Keratinocyte (primary cell): ENCODE measurements around the gene RNU1-2. TPM values are rescaled to one million over a fixed set of nuclear protein-coding genes. Genes with fewer than 3 reads are reported as not detected.
"Not testable (repeated sequence)": the region's sequence is repeated elsewhere in the genome, so short reads cannot be mapped to it uniquely, and the experiment has no call there.

ENCODE experiments used
- DNase-seq: peaks from one replicate; pipeline ENCODE4 v3.0.0-alpha.2; 2011; ENCODE audit warnings: low read depth, missing footprints, low spot score
- FAIRE-seq: peaks from 2 replicates; lab custom pipeline; 2011; peaks lifted over from hg19 to GRCh38; lab: Jason Lieb, UNC
- H2AFZ ChIP-seq: 2 replicates; pipeline ENCODE4 v1.6.0; 2012; ENCODE audit warnings: low read length, control low read depth, inconsistent platforms; ENCODE audit not compliant: control insufficient read depth
- H3K27ac ChIP-seq: 2 replicates; pipeline ENCODE4 v1.5.1; 2011; ENCODE audit warnings: low read length; ENCODE audit not compliant: control insufficient read depth, insufficient read depth
- H3K27me3 ChIP-seq: 3 replicates; pipeline ENCODE4 v1.6.0; 2011; ENCODE audit warnings: low read length; ENCODE audit not compliant: control insufficient read depth, insufficient read depth; ENCODE audit errors: extremely low read depth
- H3K36me3 ChIP-seq, 2 experiments: 2 replicates in 1 of 2; 3 replicates in 1 of 2; pipeline ENCODE4 v1.5.1; 2011; ENCODE audit warnings: low read length in 2 of 2, mild to moderate bottlenecking in 1 of 2; ENCODE audit not compliant: control insufficient read depth in 2 of 2, insufficient read depth in 2 of 2; ENCODE audit errors: extremely low read depth in 1 of 2
- H3K4me1 ChIP-seq: 3 replicates; pipeline ENCODE4 v1.5.1; 2011; ENCODE audit warnings: low read length; ENCODE audit not compliant: control insufficient read depth, insufficient read depth; ENCODE audit errors: extremely low read depth
- H3K4me2 ChIP-seq: 3 replicates; pipeline ENCODE4 v1.6.0; 2011; ENCODE audit warnings: low read depth, low read length; ENCODE audit not compliant: control insufficient read depth, insufficient read depth; ENCODE audit errors: extremely low read depth
- H3K4me3 ChIP-seq, 3 experiments: fragments of 200-600 bp in 1 of 3; sonication (generic) in 1 of 3; 2 replicates in 2 of 3; 3 replicates in 1 of 3; pipeline ENCODE4 v1.5.1; 2011 to 2016; ENCODE audit warnings: low read length in 3 of 3, mild to moderate bottlenecking in 3 of 3, control low read depth in 2 of 3, inconsistent platforms in 1 of 3, low read depth in 1 of 3, mixed read lengths in 1 of 3, mixed run types in 1 of 3, moderate library complexity in 1 of 3; ENCODE audit not compliant: control insufficient read depth in 2 of 3, insufficient read depth in 2 of 3; ENCODE audit errors: extremely low read depth in 1 of 3
- H3K79me2 ChIP-seq: 2 replicates; pipeline ENCODE4 v1.6.0; 2012; ENCODE audit warnings: low read length; ENCODE audit not compliant: control insufficient read depth, insufficient read depth
- H3K9ac ChIP-seq: 3 replicates; pipeline ENCODE4 v1.6.0; 2011; ENCODE audit warnings: low read length; ENCODE audit not compliant: control insufficient read depth, insufficient read depth; ENCODE audit errors: extremely low read depth
- H3K9me1 ChIP-seq: 3 replicates; pipeline ENCODE4 v1.6.0; 2011; ENCODE audit warnings: low read length; ENCODE audit not compliant: control insufficient read depth, insufficient read depth; ENCODE audit errors: extremely low read depth
- H3K9me3 ChIP-seq: 2 replicates; pipeline ENCODE4 v1.5.1; 2012; ENCODE audit warnings: low read depth, low read length; ENCODE audit not compliant: control insufficient read depth
- H4K20me1 ChIP-seq: 3 replicates; pipeline ENCODE4 v1.6.0; 2011; ENCODE audit warnings: low read length; ENCODE audit not compliant: control insufficient read depth, insufficient read depth; ENCODE audit errors: extremely low read depth
- EZH2 ChIP-seq: IDR thresholded peaks from one replicate; pipeline ENCODE4 v1.6.1; 2012; ENCODE audit warnings: inconsistent platforms, mild to moderate bottlenecking, low read length, moderate library complexity
- dilution Hi-C: fragments of 300-500 bp; cut with MboI; formaldehyde crosslinking; loops from one replicate; pipeline ENCODE4 v1.7.0; 2020; ENCODE audit warnings: low sequenced_read_pairs; ENCODE audit not compliant: extremely low pct_ligation_motif_present
- polyA plus RNA-seq, 5 experiments: library from polyadenylated mRNA; depleted of rRNA in 3 of 5; stranded (reverse) in 3 of 5; stranded (forward) in 1 of 5; unstranded in 1 of 5; fragments of >200 nt; gene quantifications; 1 replicate in 1 of 5; 2 replicates in 3 of 5; 3 replicates in 1 of 5; pipeline versions ENCODE4 v1.2.1 to v1.2.3, GENCODE V29; 2011 to 2012; ENCODE audit warnings: missing spikeins in 2 of 5, low read depth in 1 of 5, low replicate concordance in 1 of 5
- small RNA-seq, 3 experiments: library from RNA; depleted of rRNA; stranded (forward); fragments of <200 nt; gene quantifications; one replicate each; pipeline ENCODE3, GENCODE V24; 2012; ENCODE audit warnings: low read depth in 3 of 3, low replicate concordance in 1 of 3; ENCODE audit not compliant: insufficient read length in 3 of 3
- TF ChIP-seq, protein P1 (sequence below), 3 experiments: IDR thresholded peaks in 1 of 3; conservative IDR thresholded peaks in 1 of 3; optimal IDR thresholded peaks in 1 of 3; 2 replicates in 2 of 3; 3 replicates in 1 of 3; pipeline versions ENCODE3 to v1.5.1; 2011; ENCODE audit warnings: low read length in 3 of 3, mild to moderate bottlenecking in 3 of 3, moderate library complexity in 2 of 3, control low read depth in 1 of 3, inconsistent platforms in 1 of 3; ENCODE audit not compliant: insufficient read depth in 2 of 3; ENCODE audit errors: extremely low read depth in 1 of 3

RNU1-2 gene
- polyA plus RNA-seq, 1 donor (not counting 4 experiments of a cell fraction or from before 2014, with no cell fraction given) = 67.0 TPM

GRCh38 chr1:16944038-16944437 is 48.3 kb downstream of the RNU1-2 start:
- no peak for TF ChIP-seq EZH2
- TF ChIP-seq, protein P1, sequence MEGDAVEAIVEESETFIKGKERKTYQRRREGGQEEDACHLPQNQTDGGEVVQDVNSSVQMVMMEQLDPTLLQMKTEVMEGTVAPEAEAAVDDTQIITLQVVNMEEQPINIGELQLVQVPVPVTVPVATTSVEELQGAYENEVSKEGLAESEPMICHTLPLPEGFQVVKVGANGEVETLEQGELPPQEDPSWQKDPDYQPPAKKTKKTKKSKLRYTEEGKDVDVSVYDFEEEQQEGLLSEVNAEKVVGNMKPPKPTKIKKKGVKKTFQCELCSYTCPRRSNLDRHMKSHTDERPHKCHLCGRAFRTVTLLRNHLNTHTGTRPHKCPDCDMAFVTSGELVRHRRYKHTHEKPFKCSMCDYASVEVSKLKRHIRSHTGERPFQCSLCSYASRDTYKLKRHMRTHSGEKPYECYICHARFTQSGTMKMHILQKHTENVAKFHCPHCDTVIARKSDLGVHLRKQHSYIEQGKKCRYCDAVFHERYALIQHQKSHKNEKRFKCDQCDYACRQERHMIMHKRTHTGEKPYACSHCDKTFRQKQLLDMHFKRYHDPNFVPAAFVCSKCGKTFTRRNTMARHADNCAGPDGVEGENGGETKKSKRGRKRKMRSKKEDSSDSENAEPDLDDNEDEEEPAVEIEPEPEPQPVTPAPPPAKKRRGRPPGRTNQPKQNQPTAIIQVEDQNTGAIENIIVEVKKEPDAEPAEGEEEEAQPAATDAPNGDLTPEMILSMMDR (optimal IDR thresholded peaks at IDR 0.05 in 1 of 3, IDR thresholded peaks at IDR 0.05 in 1 of 3, conservative IDR thresholded peaks at IDR 0.05 in 1 of 3; ENCODE audit: extremely low read depth in 1 of 3, insufficient read depth in 2 of 3, low read length in 3 of 3) = no peak
- no peak for FAIRE-seq
- Histone ChIP-seq H3K79me2 (no peaks in the 10 kb centered on the region), H3K4me3 (no peak overlapping the region), H3K9me1 (peaks cover 3% of the 10 kb centered on the region), H2AFZ (no peak overlapping the region), H3K27ac (no peak overlapping the region), H3K36me3 (peaks cover 0 to 10% of the 10 kb centered on the region in 2 experiments), H3K4me2 (no peak overlapping the region), H3K9ac (no peak overlapping the region), H3K4me1 (peaks cover 14% of the 10 kb centered on the region), H3K9me3 (no peaks in the 10 kb centered on the region), H4K20me1 (peaks cover 7% of the 10 kb centered on the region), H3K27me3 (no peaks in the 10 kb centered on the region)
- DNase-seq = no peak
- dilution Hi-C loops = no loop called here

DNA sequence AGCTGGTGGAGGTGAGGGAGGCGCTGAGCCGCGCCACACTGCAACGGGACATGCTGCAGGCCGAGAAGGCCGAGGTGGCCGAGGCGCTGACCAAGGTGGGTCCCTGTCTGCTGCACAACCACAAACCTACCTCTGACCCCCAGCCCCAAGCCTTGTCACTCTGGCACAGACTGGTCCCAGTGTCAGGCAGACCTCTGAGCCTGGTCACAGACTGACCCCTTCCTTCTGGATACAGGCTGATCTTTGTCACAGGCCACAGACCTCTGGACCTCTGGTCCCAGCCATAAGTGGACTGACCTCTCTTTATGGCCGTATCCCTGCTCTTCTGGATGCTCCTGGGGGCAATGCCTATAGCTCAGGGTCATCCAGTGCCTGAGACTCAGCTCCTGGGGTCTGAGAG is 49.7 kb downstream of the RNU1-2 start:
- peaks cover 19% of the 10 kb centered on the region for H3K4me1 ChIP-seq
- H2AFZ ChIP-seq, FAIRE-seq, H3K9me3 ChIP-seq, H3K4me3 ChIP-seq, dilution Hi-C loops, H3K79me2 ChIP-seq, H3K27ac ChIP-seq, H3K9ac ChIP-seq, H3K27me3 ChIP-seq, DNase-seq, H3K9me1 ChIP-seq, H3K4me2 ChIP-seq, H4K20me1 ChIP-seq, H3K36me3 ChIP-seq: not testable (repeated sequence)

Small RNA genes lying within 50 kb of the gene (small RNA-seq; reads per million reads assigned to genes)
- gene MIR3675 (0 reads per million in 3 experiments), gene RNU1-2 (0 reads per million in 3 experiments), gene RNU1-5P (0 reads per million in 3 experiments)

Other genes starting within 250 kb of the RNU1-2 start
- gene RNU1-3, start 229.0 kb upstream of the RNU1-2 start, polyA plus RNA-seq = 66.0 to 67.0 TPM in 2 of 3 replicates, not detected in the other
- 66.0 to 67.0 TPM in 2 of 3 replicates, not detected in the other for gene RNU1-4, start 155.5 kb upstream of the RNU1-2 start, polyA plus RNA-seq
- 5.4 to 11.0 TPM (median 8.2 TPM) in 3 replicates for gene CROCC, start 26.0 kb downstream of the RNU1-2 start, polyA plus RNA-seq
- gene MFAP2, start 84.6 kb downstream of the RNU1-2 start, polyA plus RNA-seq = 34.6 to 75.1 TPM (median 69.6 TPM) in 3 replicates
- 19.7 to 56.4 TPM (median 36.3 TPM) in 3 replicates for gene ATP13A2, start 115.9 kb downstream of the RNU1-2 start, polyA plus RNA-seq
- 149 to 228 TPM (median 162 TPM) in 3 replicates for gene SDHB, start 158.1 kb downstream of the RNU1-2 start, polyA plus RNA-seq
- 0.09 to 0.23 TPM (median 0.13 TPM) in 3 replicates for gene PADI2, start 223.5 kb downstream of the RNU1-2 start, polyA plus RNA-seq